B cell (primary cell): Measurements from ENCODE around the gene ANKLE2. TPM values are rescaled to one million over a fixed set of nuclear protein-coding genes. Genes with fewer than 3 reads are reported as not detected.
"Not testable (repeated sequence)": the region's sequence is repeated elsewhere in the genome, so short reads cannot be mapped to it uniquely, and the experiment has no call there.

Source experiments
- ATAC-seq: fragments of 200-7000 bp; cut with Tn5 transposase; one replicate; pipeline ENCODE4 v1.10.0; 2021; ENCODE audit warnings: low read depth, mild to moderate bottlenecking, moderate number of reproducible peaks, moderate library complexity
- CTCF ChIA-PET: fragments of 350-600 bp; sonication (Branson Sonifier 250); formaldehyde crosslinking; loops from one replicate; lab custom pipeline; 2021; ENCODE audit warnings: antibody characterized with exemption, inconsistent platforms; lab: Charles Lee
- POLR2A ChIA-PET: fragments of 350-600 bp; sonication (Branson Sonifier 250); formaldehyde crosslinking; loops from one replicate; lab custom pipeline; 2021; ENCODE audit warnings: antibody characterized with exemption; lab: Charles Lee
- DNase-seq: peaks from one replicate; pipeline ENCODE4 v3.0.0; 2013
- H2AFZ ChIP-seq: 2 replicates; pipeline ENCODE4 v1.6.1; 2012; ENCODE audit warnings: mild to moderate bottlenecking, low read depth, low read length; ENCODE audit not compliant: insufficient read depth, poor library complexity, severe bottlenecking
- H3K27ac ChIP-seq, 2 donors: 1 replicate in 1 of 2; 2 replicates in 1 of 2; pipeline ENCODE4 v1.5.1; 2012 to 2013; ENCODE audit warnings: low read length in 2 of 2, mild to moderate bottlenecking in 2 of 2, moderate library complexity in 1 of 2
- H3K27me3 ChIP-seq, 4 experiments: fragments of 200-600 bp in 1 of 4; sonication (generic) in 1 of 4; replicated peaks in 1 of 4; 1 replicate in 2 of 4; 2 replicates in 2 of 4; pipeline versions ENCODE4 v1.6.1 to v1.7.0; 2013 to 2016; ENCODE audit warnings: low read length in 3 of 4, mild to moderate bottlenecking in 2 of 4, mixed read lengths in 1 of 4, moderate library complexity in 1 of 4; ENCODE audit not compliant: insufficient read depth in 4 of 4, control insufficient read depth in 3 of 4; ENCODE audit errors: control extremely low read depth in 1 of 4
- H3K36me3 ChIP-seq, 2 experiments: replicated peaks in 1 of 2; 1 replicate in 1 of 2; 2 replicates in 1 of 2; pipeline versions ENCODE4 v1.6.1 to v1.7.1; 2013; ENCODE audit warnings: low read length in 1 of 2; ENCODE audit not compliant: insufficient read depth in 2 of 2, control insufficient read depth in 1 of 2; ENCODE audit errors: control extremely low read depth in 1 of 2, extremely low read depth in 1 of 2
- H3K4me1 ChIP-seq, 2 donors: fragments of 200-600 bp in 1 of 2; sonication (generic) in 1 of 2; 1 replicate in 1 of 2; 2 replicates in 1 of 2; pipeline versions ENCODE4 v1.5.1 to v1.6.1; 2013 to 2017; ENCODE audit warnings: low read length in 2 of 2; ENCODE audit not compliant: control insufficient read depth in 2 of 2, insufficient read depth in 2 of 2
- H3K4me2 ChIP-seq: replicated peaks from 2 replicates; pipeline ENCODE3; 2012; ENCODE audit warnings: mild to moderate bottlenecking, low read depth, low read length; ENCODE audit not compliant: poor library complexity, severe bottlenecking
- H3K4me3 ChIP-seq, 5 experiments: fragments of 200-600 bp in 1 of 5; sonication (generic) in 1 of 5; 1 replicate in 3 of 5; 2 replicates in 2 of 5; pipeline versions ENCODE4 v1.5.1 to v1.7.0; 2011 to 2016; ENCODE audit warnings: low read length in 4 of 5, mild to moderate bottlenecking in 4 of 5, low read depth in 2 of 5, control low read depth in 1 of 5, moderate library complexity in 1 of 5; ENCODE audit not compliant: insufficient read depth in 1 of 5; ENCODE audit errors: control extremely low read depth in 1 of 5, extremely low read depth in 1 of 5
- H3K79me2 ChIP-seq: fragments of 200-600 bp; sonication (generic); one replicate; pipeline ENCODE4 v1.6.0; 2016; ENCODE audit warnings: low read length; ENCODE audit not compliant: control insufficient read depth, insufficient read depth
- H3K9ac ChIP-seq: fragments of 200-600 bp; sonication (generic); 2 replicates; pipeline ENCODE4 v1.6.1; 2017; ENCODE audit warnings: mild to moderate bottlenecking, low read length, moderate library complexity
- H3K9me3 ChIP-seq, 3 donors: one replicate each; pipeline versions ENCODE4 v1.6.1 to v1.7.1; 2013; ENCODE audit warnings: low read length in 2 of 3; ENCODE audit not compliant: control insufficient read depth in 2 of 3, insufficient read depth in 1 of 3; ENCODE audit errors: control extremely low read depth in 1 of 3
- H4K20me1 ChIP-seq: 2 replicates; pipeline ENCODE4 v1.6.0; 2012; ENCODE audit warnings: mild to moderate bottlenecking, low read length; ENCODE audit not compliant: insufficient read depth, control insufficient read depth, poor library complexity, severe bottlenecking
- H3K27ac Mint-ChIP-seq: one replicate; pipeline ENCODE4 v1.8.0; 2021; ENCODE audit warnings: mixed read lengths
- H3K27me3 Mint-ChIP-seq: one replicate; pipeline ENCODE4 v1.8.0; 2021; ENCODE audit warnings: mixed read lengths
- H3K4me1 Mint-ChIP-seq: one replicate; pipeline ENCODE4 v1.8.0; 2021; ENCODE audit warnings: mixed read lengths
- H3K4me3 Mint-ChIP-seq: one replicate; pipeline ENCODE4 v1.8.0; 2021; ENCODE audit warnings: mixed read lengths
- H3K9me3 Mint-ChIP-seq: one replicate; pipeline ENCODE4 v1.8.0; 2022; ENCODE audit warnings: mixed read lengths; ENCODE audit not compliant: insufficient read depth
- EZH2 ChIP-seq: IDR thresholded peaks from 2 replicates; pipeline ENCODE4 v1.6.1; 2012; ENCODE audit warnings: borderline replicate concordance, low read depth, mild to moderate bottlenecking, moderate library complexity, low read length; ENCODE audit not compliant: insufficient read depth, poor library complexity, severe bottlenecking
- WGBS: methylation state at CpG from one replicate; pipeline ENCODE4 v1.1.5; 2013; ENCODE audit warnings: missing lambda C conversion rate; ENCODE audit not compliant: insufficient coverage; 5-methylcytosine and 5-hydroxymethylcytosine counted together
- intact Hi-C: fragments of 100-400 bp; cut with micrococcal nuclease; formaldehyde crosslinking; loops from one replicate; pipeline ENCODE4 v1.10.0; 2022
- polyA plus RNA-seq: library from polyadenylated mRNA; depleted of rRNA; stranded (reverse); fragments of >200 nt; gene quantifications from 2 replicates; pipeline ENCODE4 v1.2.3, GENCODE V29; 2012
- total RNA-seq, 2 donors: library from RNA; stranded (reverse); fragments of 120-200 nt in 1 of 2; gene quantifications; 1 replicate in 1 of 2; 2 replicates in 1 of 2; pipeline versions ENCODE4 v1.2.3 to v1.2.4, GENCODE V29; 2013 to 2022
- TF ChIP-seq, protein P1 (sequence below): fragments of 200-600 bp; IDR thresholded peaks from one replicate; pipeline ENCODE4 v1.8.0; 2022; ENCODE audit warnings: antibody characterized with exemption, mild to moderate bottlenecking

Gene ANKLE2
- total and polyA plus RNA-seq, 2 donors (not counting 1 experiment from before 2014, with no cell fraction given), result 105 to 148 TPM

GRCh38 chr12:132754160-132754932 is 7.3 kb downstream of the ANKLE2 start:
- Histone ChIP-seq H3K4me1 (no peaks in the 10 kb centered on the region), H4K20me1 (peaks cover 70% of the 10 kb centered on the region), H3K4me3 (no peak overlapping the region), H3K36me3 (peaks cover 3 to 50% of the 10 kb centered on the region in 2 experiments), H3K79me2 (peaks cover 95% of the 10 kb centered on the region), H3K4me2 (no peak overlapping the region), H3K9ac (no peak overlapping the region), H3K9me3 (no peaks in the 10 kb centered on the region), H3K27me3 (no peaks in the 10 kb centered on the region), H3K27ac (no peak overlapping the region), H2AFZ (no peak overlapping the region)
- peak; percentile 36 for ATAC-seq
- 97% methylated on average over 9 of the region's 14 CpGs for WGBS
- CTCF ChIA-PET, result interaction anchor here (1.0 kb wide), 1 partner anchor 150 kb away, joined by 3 read pairs; no protein-coding TSS in a partner anchor
- intact Hi-C loops, result no loop called here
- Mint-ChIP-seq H3K27me3 (no peaks in the 10 kb centered on the region), H3K4me3 (no peak overlapping the region), H3K4me1 (peaks cover 10% of the 10 kb centered on the region), H3K9me3 (no peaks in the 10 kb centered on the region), H3K27ac (no peak overlapping the region)
- no peak for TF ChIP-seq EZH2
- TF ChIP-seq, protein P1, sequence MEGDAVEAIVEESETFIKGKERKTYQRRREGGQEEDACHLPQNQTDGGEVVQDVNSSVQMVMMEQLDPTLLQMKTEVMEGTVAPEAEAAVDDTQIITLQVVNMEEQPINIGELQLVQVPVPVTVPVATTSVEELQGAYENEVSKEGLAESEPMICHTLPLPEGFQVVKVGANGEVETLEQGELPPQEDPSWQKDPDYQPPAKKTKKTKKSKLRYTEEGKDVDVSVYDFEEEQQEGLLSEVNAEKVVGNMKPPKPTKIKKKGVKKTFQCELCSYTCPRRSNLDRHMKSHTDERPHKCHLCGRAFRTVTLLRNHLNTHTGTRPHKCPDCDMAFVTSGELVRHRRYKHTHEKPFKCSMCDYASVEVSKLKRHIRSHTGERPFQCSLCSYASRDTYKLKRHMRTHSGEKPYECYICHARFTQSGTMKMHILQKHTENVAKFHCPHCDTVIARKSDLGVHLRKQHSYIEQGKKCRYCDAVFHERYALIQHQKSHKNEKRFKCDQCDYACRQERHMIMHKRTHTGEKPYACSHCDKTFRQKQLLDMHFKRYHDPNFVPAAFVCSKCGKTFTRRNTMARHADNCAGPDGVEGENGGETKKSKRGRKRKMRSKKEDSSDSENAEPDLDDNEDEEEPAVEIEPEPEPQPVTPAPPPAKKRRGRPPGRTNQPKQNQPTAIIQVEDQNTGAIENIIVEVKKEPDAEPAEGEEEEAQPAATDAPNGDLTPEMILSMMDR, result no peak
- POLR2A ChIA-PET, result no interaction called here
- DNase-seq, result no peak

DNA sequence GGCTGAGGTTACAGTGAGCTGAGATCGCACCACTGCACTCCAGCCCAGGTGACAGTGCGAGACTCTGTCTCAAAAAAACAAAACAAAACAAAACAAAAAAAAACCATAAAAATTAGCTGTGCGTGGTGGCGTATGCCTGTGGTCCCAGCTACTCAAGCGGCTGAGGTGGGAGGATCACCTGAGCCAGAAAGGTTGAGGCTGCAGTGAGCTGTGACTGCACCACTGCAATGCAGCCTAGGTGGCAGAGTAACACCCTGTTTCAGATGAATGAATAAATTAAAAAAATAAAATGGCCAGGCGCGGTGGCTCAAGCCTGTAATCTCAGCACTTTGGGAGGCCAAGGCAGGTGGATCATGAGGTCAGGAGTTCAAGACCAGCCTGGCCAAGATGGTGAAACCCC is 8.0 kb downstream of the ANKLE2 start:
- H3K9ac ChIP-seq, H3K4me1 Mint-ChIP-seq, CTCF ChIA-PET, H3K4me3 ChIP-seq, H3K27ac Mint-ChIP-seq, POLR2A ChIA-PET, H3K27ac ChIP-seq, H2AFZ ChIP-seq, H3K27me3 ChIP-seq, H3K4me3 Mint-ChIP-seq, ATAC-seq, H3K9me3 ChIP-seq, H3K4me1 ChIP-seq, H3K4me2 ChIP-seq, H3K9me3 Mint-ChIP-seq, H3K27me3 Mint-ChIP-seq, intact Hi-C loops: not testable (repeated sequence)
- peaks cover 94% of the 10 kb centered on the region for H3K79me2 ChIP-seq
- peak; percentile 40 for DNase-seq
- whole genome bisulfite sequencing, result 91% methylated on average over 3 of the region's 7 CpGs
- peaks cover 63% of the 10 kb centered on the region for H4K20me1 ChIP-seq
- peaks cover 3 to 57% of the 10 kb centered on the region in 2 experiments for H3K36me3 ChIP-seq
